GM18498 (cell line): Measurements from ENCODE around the gene RASEF.

Experiments
- ATAC-seq: cut with Tn5 transposase; IDR thresholded peaks from one replicate; pipeline ENCODE4 v1.9.1; 2021; ENCODE audit warnings: mild to moderate bottlenecking, moderate library complexity; ENCODE audit not compliant: unreplicated experiment

The RASEF gene

GRCh38 chr9:83059417-83059816, 3.5 kb downstream of the RASEF start:
- no peak for ATAC-seq

DNA sequence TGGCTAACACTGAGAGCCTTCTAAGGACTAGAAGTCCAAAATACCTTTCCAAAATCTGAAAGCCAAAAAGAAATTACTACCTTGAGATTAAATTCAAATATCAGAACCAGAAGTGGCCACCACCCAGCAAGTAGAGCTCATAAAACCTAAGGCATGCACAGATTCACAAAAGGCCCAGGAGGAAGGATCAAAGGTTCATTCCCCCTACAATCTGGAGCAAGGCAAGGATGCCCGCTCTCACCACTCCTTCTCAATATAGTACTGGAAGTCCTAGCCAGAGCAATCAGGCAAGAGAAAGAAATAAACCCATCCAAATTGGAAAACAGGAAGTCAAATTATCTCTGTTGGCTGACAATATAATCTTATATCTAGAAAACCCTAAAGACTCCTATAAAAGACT, 6.0 kb downstream of the RASEF start:
- no peak for ATAC-seq

- ATAC-seq = no peak
These were observed 6.8 kb downstream of the RASEF start for GRCh38 chr9:83056174-83056573.

GRCh38 chr9:83047839-83048775, 14.8 kb downstream of the RASEF start:
- no peak for ATAC-seq

DNA sequence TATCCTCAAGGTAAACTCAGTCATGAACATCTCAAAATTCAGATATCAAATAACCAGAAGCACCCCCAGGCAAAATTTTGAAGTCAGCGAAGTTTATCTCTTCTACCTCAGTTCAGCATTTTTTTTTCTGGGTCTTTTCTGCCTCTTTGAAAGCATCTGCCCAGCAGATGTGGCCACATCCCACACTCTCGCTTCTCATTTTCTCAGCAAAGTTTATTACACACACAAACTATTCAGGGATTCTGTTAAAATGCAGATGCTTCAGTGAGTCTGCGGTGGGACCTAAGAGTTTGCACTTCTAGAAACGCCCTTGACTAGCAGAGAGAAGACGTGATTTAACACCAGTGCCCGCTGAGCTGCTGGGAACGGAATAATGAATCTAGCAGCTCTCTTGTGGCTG, 19.3 kb downstream of the RASEF start:
- no peak for ATAC-seq

DNA sequence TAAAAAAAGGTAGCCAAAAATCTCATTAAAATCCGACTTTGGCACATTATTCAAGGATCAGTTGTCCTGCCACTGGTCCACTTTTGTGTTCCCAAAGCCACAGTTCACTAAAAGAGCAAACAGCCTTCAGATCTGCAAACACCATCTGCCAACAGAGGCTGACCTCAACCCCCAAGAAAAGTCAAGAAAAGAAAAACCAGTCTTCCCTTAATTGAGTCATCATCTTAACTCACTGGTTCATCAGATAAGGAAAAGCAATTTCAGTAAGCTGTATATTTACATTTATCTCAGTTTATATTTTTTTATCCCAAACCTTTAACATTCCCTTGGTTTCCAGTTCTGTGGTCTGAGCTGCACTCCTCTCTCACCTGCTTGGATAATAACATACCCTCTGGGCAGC, 21.2 kb downstream of the RASEF start:
- ATAC-seq = no peak

DNA sequence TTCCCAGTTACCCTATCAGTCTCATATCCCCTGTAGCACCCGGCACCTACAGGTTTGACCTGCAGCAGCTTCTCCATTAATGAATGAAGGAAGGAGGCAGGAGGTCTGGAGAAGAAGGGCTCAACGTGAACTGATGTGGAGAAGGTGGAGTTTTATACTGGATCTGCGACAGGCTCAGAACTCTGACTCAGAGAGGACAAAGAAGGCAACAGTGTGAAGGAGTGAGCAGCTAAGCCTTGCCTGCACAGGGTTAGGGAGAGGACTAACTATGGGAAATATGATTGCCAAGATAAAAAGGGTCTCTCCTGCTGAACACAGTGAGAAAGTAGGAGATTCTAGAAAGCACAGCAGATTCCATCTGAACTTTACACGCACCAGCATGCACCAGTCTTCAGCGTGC, 23.6 kb downstream of the RASEF start:
- no peak for ATAC-seq

GRCh38 chr9:83036043-83036442, 26.9 kb downstream of the RASEF start:
- ATAC-seq = no peak

DNA sequence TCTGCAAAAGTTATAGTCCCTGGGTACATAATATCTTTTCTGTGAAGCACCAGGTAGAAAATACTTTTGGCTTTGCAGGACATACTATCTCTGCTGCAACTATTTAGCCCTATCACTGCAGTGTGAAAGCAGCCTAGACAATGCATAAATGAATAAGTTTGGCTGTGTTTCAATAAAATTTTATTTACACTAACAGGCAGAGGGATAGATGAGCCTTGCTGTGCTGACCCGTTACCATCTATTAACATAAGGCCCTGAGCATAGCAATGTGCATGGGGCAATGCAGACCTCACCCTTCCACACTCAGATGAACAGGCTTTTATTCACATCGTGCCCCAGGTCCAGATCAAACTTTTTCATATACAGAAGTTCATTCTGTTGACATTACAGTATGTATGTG, 27.8 kb downstream of the RASEF start:
- no peak for ATAC-seq

- ATAC-seq = no peak
These were observed 28.4 kb downstream of the RASEF start for GRCh38 chr9:83034587-83034986.

DNA sequence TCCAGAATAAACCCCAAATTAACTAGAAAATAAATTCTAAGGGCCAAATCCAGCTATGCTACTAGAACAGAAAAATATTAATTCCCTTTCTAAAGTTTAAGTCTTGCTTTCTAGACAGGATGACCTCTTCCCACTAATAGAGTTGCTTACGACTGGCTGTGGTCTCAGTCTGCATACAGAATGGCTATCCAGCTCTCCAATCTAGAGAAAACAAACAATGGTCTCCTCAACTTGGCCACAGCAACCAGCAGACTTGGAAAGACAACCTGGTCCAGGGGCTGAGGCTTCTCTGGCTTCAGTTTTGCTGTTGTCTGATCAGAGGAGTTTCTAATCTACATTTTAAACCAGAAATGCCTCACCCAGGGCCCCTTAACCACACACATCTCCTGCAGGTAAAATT, 28.9 kb downstream of the RASEF start:
- ATAC-seq = no peak

DNA sequence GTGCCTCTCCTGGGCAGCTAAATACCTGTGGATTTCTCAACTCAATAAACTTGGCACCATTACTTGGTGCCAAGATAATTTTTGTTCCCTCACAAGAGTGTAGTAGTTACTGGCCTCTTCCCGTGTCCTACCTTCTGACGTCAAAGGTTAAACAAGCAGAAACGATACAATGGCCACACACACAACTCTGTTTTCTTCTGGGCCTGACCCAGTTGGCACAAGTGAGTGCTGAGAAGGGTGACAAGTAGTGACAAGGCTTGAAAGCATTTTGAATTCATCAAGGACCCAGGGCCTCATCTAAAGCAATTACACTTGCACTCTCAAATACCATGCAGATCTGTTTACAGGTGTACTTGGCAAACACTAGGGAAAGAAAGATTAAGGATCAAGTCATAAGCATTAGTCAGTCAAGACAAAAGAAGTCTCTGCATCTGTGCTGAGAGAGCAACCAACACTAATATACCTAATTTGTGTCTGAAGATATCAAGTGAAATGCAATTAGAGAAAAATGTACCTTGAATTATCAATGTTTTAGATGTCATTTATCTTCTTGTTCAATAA, 30.8 kb downstream of the RASEF start:
- ATAC-seq = no peak

GRCh38 chr9:83030391-83031107, 32.4 kb downstream of the RASEF start:
- ATAC-seq = no peak

DNA sequence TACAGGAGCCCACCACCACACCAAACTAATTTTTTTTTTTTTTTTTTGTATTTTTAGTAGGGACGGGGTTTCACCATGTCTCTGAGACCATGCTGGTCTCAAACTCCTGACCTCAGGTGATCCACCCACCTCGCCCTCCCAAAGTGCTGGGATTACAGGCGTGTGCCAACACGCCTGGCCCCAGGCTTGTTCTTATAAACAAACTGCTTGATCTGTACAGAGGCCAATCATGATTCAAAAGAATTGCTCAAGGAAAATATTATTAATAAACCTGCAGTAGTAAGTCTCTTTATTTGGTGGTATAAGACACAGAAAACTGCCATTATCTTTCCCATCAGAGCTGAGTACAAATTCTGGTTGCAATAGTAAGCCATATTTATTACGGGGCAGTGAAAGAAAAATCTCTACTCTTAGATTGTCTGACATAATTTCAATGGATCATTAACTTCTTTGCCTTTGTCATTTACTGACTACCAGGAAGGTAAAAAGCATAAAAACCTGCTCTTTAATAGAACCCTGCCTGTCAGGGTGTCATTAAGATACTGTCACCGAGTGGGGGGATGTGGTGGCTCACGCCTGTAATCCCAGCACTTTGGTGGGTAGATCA, 33.3 kb downstream of the RASEF start:
- no peak for ATAC-seq

- no peak for ATAC-seq
These were observed 35.6 kb downstream of the RASEF start for GRCh38 chr9:83027153-83027891.

- no peak for ATAC-seq
These were observed 38.3 kb downstream of the RASEF start for GRCh38 chr9:83024506-83025125.

- ATAC-seq = no peak
These were observed 39.8 kb downstream of the RASEF start for GRCh38 chr9:83023151-83023550.

DNA sequence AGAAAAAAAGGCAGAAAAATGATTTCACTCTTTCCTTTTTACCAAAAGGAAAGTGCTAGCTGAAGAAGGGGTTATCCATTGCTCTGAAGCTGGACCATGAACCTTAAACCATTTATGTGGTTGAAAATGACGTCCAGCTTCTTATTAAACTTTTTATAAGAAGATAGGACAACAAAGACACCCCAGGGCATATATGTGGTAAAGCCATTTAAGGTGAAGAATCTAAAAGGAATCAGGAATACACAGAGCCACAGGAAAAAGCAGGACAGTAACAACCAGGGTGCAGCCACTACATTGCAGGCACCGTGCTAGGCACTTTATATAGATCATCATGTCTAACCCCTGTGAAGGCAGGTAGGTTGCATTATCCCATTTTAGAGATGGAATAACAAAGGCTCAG, 42.1 kb downstream of the RASEF start:
- ATAC-seq = no peak

DNA sequence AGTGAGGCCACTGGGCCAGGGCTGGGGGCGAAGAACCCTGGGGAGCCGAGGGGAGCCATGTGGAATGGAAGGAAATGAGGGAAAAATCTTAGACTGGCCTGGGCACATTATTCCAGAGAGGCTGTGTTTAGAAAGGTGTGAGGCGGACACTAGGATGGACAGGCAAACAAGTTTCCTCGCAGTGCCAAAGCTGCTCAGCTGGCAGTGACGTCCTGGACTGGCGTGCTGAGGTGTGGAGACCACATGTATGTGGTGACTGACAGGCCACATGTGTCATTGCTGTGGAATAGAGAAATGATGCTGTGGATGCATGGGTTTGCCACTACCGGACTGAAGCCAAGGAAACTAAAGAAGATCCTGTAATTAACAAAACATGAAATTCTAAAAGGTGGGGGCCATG, 42.6 kb downstream of the RASEF start:
- no peak for ATAC-seq

DNA sequence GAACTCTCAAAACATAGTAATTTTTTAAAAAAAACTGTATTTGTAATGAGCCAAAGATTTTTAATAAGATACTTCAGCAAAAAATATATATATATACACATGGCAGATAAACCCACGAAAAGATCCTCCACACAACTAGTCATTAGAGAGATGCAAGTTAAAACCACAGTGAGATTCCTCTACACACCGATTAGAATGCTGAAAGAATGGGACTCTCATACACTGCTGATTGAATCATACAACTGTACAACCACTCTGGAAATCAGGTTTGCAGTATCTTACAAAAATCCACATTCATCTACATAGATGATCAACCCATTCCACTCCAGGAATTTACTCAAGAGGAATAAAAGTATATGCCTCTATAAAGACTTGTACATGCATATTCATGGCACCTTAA, 43.7 kb downstream of the RASEF start:
- ATAC-seq = no peak
